Measurements from ENCODE around the gene SETD2.

DNA sequence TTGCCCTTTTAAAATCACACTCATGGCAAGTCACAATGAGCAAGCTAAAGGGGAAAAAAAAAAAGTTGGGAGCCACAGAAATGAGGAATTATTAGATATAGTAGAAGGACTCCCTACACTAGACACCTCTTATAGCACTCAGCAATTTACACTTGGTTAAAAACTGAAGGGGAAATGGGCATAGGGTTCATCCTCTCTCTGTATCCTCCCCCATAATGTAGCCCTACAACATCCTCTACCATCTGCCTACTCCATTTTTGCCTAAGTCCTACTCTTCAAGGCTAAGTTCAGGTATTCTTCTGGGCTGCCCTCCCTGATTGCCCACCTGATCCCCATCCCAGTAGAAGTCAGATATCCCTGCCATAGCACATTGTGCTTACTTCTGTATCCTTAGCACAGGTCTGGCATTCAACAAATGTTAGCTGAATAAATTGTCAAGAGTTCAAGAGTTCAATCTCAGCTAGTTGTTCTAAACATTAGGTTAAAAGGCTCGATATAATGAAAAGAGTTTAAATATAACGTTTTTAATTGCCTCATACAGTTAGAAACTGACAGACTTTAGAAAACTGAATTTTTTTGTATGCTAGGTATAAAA lies 14.5 kb downstream of the SETD2 start:
- TF ChIP-seq, protein P1, sequence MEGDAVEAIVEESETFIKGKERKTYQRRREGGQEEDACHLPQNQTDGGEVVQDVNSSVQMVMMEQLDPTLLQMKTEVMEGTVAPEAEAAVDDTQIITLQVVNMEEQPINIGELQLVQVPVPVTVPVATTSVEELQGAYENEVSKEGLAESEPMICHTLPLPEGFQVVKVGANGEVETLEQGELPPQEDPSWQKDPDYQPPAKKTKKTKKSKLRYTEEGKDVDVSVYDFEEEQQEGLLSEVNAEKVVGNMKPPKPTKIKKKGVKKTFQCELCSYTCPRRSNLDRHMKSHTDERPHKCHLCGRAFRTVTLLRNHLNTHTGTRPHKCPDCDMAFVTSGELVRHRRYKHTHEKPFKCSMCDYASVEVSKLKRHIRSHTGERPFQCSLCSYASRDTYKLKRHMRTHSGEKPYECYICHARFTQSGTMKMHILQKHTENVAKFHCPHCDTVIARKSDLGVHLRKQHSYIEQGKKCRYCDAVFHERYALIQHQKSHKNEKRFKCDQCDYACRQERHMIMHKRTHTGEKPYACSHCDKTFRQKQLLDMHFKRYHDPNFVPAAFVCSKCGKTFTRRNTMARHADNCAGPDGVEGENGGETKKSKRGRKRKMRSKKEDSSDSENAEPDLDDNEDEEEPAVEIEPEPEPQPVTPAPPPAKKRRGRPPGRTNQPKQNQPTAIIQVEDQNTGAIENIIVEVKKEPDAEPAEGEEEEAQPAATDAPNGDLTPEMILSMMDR (IDR thresholded peaks at IDR 0.05): no peak
- TF ChIP-seq POLR2A (IDR thresholded peaks at IDR 0.05): no peak
- no peak for TF ChIP-seq EP300 (IDR thresholded peaks at IDR 0.05; ENCODE audit: low read depth)

Measured in transverse colon (tissue), 3 donors.